OCI-LY1 (cell line): ENCODE measurements around the gene ZNF584.

Experiments used
- EZH2 ChIP-seq: fragments of 200-600 bp; sonication (generic), shearing (Covaris generic); IDR thresholded peaks from 2 replicates; pipeline ENCODE4 v1.8.0; 2017; ENCODE audit warnings: borderline replicate concordance, mixed run types, mild to moderate bottlenecking, antibody characterized with exemption, low read length, moderate library complexity, mixed read lengths
- TF ChIP-seq, protein P1 (sequence below): fragments of 200-600 bp; sonication (generic), shearing (Covaris generic); IDR thresholded peaks from 2 replicates; pipeline ENCODE4 v1.5.1; 2017; ENCODE audit warnings: mild to moderate bottlenecking, antibody characterized with exemption, low read length, moderate library complexity, mixed read lengths

DNA sequence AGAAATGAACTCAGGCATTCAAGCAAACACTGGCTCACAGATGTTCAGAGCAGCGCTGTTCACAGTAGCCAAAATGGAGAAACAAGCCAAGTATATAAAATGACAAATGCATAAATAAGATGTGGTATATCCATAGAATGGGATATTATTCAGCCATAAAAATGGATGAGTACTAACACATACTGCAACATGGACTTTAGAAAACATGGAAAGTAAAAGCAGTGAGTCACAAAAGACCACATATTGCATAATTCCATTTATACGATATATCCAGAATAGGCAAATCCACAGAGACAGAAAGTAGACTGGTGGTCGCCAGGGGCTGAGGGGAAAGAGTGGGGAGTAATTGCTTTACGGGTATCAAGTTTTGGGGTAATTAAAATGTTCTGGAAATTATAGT is 34.2 kb upstream of the ZNF584 start:
- TF ChIP-seq, protein P1, sequence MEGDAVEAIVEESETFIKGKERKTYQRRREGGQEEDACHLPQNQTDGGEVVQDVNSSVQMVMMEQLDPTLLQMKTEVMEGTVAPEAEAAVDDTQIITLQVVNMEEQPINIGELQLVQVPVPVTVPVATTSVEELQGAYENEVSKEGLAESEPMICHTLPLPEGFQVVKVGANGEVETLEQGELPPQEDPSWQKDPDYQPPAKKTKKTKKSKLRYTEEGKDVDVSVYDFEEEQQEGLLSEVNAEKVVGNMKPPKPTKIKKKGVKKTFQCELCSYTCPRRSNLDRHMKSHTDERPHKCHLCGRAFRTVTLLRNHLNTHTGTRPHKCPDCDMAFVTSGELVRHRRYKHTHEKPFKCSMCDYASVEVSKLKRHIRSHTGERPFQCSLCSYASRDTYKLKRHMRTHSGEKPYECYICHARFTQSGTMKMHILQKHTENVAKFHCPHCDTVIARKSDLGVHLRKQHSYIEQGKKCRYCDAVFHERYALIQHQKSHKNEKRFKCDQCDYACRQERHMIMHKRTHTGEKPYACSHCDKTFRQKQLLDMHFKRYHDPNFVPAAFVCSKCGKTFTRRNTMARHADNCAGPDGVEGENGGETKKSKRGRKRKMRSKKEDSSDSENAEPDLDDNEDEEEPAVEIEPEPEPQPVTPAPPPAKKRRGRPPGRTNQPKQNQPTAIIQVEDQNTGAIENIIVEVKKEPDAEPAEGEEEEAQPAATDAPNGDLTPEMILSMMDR = no peak
- TF ChIP-seq EZH2 = no peak
